Prostate gland (tissue), 2 donors: Measurements from ENCODE around the gene PCIF1. TPM values are rescaled to one million over a fixed set of nuclear protein-coding genes. Genes with fewer than 3 reads are reported as not detected.
"Not testable (repeated sequence)": the region's sequence is repeated elsewhere in the genome, so short reads cannot be mapped to it uniquely, and the experiment has no call there.

Experiments used
- DNase-seq: peaks from one replicate; pipeline ENCODE4 v3.0.0-alpha.2; 2019; ENCODE audit warnings: low spot score
- H3K27ac ChIP-seq, 2 donors: fragments of 200-600 bp; sonication (generic); 2 replicates each; pipeline ENCODE4 v1.5.1; 2017 to 2019
- H3K27me3 ChIP-seq: fragments of 200-600 bp; sonication (generic); replicated peaks from 2 replicates; pipeline ENCODE4 v1.5.1; 2019; ENCODE audit not compliant: insufficient read depth
- H3K36me3 ChIP-seq, 2 donors: fragments of 200-600 bp; sonication (generic); 1 replicate in 1 of 2; 2 replicates in 1 of 2; pipeline versions ENCODE4 v1.5.1 to v1.8.1; 2017 to 2019
- H3K4me1 ChIP-seq: fragments of 200-600 bp; sonication (generic); replicated peaks from 2 replicates; pipeline ENCODE4 v1.5.1; 2019
- H3K4me3 ChIP-seq, 2 donors: fragments of 200-600 bp; sonication (generic); 2 replicates each; pipeline ENCODE4 v1.5.1; 2017 to 2019
- H3K9me3 ChIP-seq: fragments of 200-600 bp; sonication (generic); 2 replicates; pipeline ENCODE4 v1.5.1; 2017
- POLR2A ChIP-seq: fragments of 450-650 bp; IDR thresholded peaks from one replicate; pipeline ENCODE4 v1.6.1; 2016; ENCODE audit warnings: antibody characterized with exemption, mild to moderate bottlenecking
- POLR2AphosphoS5 ChIP-seq: sonication (generic); formaldehyde crosslinking; IDR thresholded peaks from one replicate; pipeline ENCODE4 v1.6.1; 2017; ENCODE audit warnings: antibody characterized with exemption
- WGBS: methylation state at CpG from one replicate; pipeline ENCODE4 v1.1.5; 2018; 5-methylcytosine and 5-hydroxymethylcytosine counted together
- intact Hi-C: fragments of 100-400 bp; cut with DNase I; formaldehyde crosslinking; loops from one replicate; pipeline ENCODE4 v1.14.2; 2022
- total RNA-seq, 2 donors: library from RNA; depleted of rRNA; stranded (reverse); fragments of >200 nt; gene quantifications; one replicate each; pipeline ENCODE4 v1.1.0, GENCODE V29; 2016
- TF ChIP-seq, protein P1 (sequence below), 4 experiments: fragments of 200-600 bp in 2 of 4; fragments of 450-650 bp in 2 of 4; sonication (generic) in 2 of 4; IDR thresholded peaks; 1 replicate in 3 of 4; 2 replicates in 1 of 4; pipeline ENCODE4 v1.5.1; 2016 to 2019; ENCODE audit warnings: antibody characterized with exemption in 4 of 4, mild to moderate bottlenecking in 2 of 4, moderate library complexity in 2 of 4

PCIF1 gene
- total RNA-seq, 2 donors from 2014 or later = 39.8 to 54.9 TPM

DNA sequence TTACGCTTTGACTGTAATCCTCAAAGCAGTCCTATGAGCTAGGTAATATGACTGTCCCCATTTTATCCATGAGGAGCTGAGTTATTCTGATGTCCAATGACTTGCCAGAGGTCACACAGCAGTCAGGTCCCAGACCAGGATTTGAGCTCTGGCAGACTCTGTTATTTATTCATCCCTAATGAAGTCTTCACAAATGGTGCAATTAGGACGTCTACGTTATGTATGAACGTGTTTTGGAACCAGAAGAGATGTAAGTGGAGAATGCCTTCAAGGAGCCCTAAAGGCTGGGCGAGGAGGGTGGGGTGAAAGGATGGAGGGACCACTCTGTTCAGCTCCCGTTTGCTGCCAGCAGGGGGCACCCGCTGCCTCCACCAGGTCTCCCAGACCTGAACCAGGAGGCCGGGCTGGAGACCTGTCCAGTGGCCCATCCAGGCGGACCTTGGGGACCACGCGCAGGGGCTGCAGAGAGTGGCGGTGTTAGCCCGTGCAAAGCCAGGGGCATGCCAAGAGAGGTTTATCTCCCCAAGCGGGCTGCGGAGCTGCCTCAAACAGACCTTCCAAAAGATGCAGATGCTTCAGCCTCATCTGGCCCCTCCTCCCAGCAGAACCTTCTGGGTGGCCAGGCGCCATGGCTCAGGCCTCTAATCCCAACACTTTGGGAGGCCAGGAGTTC is 52.8 kb downstream of the PCIF1 start:
- intact Hi-C loops = no loop called here
- Histone ChIP-seq H3K36me3 (no peaks in the 10 kb centered on the region), H3K27me3 (no peaks in the 10 kb centered on the region), H3K9me3 (no peaks in the 10 kb centered on the region), H3K4me3 (no peak overlapping the region), H3K4me1 (no peaks in the 10 kb centered on the region), H3K27ac (no peak overlapping the region)
- 5% methylated on average over 16 of the region's 16 CpGs for WGBS
- TF ChIP-seq POLR2A = no peak
- TF ChIP-seq, protein P1, sequence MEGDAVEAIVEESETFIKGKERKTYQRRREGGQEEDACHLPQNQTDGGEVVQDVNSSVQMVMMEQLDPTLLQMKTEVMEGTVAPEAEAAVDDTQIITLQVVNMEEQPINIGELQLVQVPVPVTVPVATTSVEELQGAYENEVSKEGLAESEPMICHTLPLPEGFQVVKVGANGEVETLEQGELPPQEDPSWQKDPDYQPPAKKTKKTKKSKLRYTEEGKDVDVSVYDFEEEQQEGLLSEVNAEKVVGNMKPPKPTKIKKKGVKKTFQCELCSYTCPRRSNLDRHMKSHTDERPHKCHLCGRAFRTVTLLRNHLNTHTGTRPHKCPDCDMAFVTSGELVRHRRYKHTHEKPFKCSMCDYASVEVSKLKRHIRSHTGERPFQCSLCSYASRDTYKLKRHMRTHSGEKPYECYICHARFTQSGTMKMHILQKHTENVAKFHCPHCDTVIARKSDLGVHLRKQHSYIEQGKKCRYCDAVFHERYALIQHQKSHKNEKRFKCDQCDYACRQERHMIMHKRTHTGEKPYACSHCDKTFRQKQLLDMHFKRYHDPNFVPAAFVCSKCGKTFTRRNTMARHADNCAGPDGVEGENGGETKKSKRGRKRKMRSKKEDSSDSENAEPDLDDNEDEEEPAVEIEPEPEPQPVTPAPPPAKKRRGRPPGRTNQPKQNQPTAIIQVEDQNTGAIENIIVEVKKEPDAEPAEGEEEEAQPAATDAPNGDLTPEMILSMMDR (IDR thresholded peaks at IDR 0.05) = peak; percentile 27 to 78 (median 54)
- DNase-seq = peak; percentile 38

GRCh38 chr20:45988830-45989229 is 54.3 kb downstream of the PCIF1 start:
- H3K36me3 ChIP-seq, DNase-seq, H3K9me3 ChIP-seq, H3K27me3 ChIP-seq, intact Hi-C loops, H3K4me3 ChIP-seq, H3K27ac ChIP-seq, H3K4me1 ChIP-seq: not testable (repeated sequence)
- 64% methylated on average over 6 of the region's 6 CpGs for WGBS

DNA sequence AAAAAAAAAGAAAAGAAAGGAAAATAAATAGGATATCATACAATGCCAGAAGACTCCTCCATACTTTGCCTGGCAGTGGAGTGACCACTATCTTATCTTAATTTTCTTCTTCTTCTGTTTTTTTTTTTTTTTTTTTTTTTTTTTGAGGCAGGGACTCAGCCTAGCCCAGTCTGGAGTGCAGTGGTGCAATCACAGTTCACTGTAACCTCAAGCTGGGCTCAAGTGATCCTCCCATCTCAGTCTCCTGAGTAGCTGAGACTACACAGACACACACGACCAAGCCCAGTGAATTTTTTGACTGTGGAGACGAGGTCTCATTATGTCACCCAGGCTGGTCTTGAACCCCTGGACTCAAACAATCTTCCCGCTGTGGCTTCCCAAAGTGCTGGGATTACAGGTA is 57.1 kb downstream of the PCIF1 start:
- Histone ChIP-seq H3K9me3 (no peaks in the 10 kb centered on the region), H3K36me3 (no peaks in the 10 kb centered on the region), H3K27ac (no peak overlapping the region), H3K4me3 (no peak overlapping the region), H3K4me1 (no peaks in the 10 kb centered on the region), H3K27me3 (no peaks in the 10 kb centered on the region)
- DNase-seq = no peak
- intact Hi-C loops = no loop called here
- WGBS = 84% methylated on average over 3 of the region's 3 CpGs
- TF ChIP-seq POLR2A (no peak), POLR2AphosphoS5 (no peak)
- TF ChIP-seq, protein P1 (IDR thresholded peaks at IDR 0.05) = no peak

DNA sequence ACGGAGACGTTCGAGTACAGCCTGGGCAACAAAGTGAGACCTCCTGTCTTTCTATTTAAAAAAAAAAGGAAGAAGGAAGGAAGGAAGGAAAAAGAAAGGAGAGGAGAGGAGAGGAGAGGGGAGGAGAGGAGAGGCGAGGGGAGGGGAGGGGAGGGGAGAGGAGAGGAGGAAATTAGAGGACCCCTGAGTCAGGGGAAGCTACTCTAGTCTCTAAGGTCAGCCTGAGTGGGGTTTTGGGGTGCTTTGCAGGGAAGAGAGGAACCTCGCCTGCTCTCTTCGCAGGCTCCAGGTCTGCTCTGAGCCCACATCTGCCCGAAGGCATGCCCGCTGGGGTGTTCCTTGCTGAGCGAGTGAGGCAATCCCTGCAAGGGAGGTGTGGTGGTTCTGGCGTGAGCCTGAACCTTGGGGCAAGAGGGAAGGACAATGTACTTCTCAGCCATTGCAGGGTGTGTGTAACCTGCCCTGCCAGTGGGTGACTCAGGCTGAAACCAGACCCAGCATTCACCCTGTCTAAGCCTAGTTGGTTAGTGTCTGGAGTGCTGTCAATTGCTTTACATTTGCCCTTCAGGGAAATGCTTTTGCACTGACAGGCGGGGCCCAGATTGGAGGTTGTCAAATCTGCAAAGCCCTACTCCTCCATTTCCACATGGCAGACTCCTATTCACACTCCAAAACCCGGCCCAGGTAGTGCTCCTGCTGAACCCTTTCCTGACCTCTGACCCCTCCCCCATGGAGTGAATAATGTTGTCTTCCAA is 58.9 kb downstream of the PCIF1 start:
- no peak for DNase-seq
- H3K27ac ChIP-seq = no peak overlapping the region
- H3K27me3 ChIP-seq = no peaks in the 10 kb centered on the region
- no peaks in the 10 kb centered on the region for H3K36me3 ChIP-seq
- no peak overlapping the region for H3K4me3 ChIP-seq
- TF ChIP-seq, protein P1 (IDR thresholded peaks at IDR 0.05) = no peak
- TF ChIP-seq POLR2A (no peak), POLR2AphosphoS5 (no peak)
- H3K9me3 ChIP-seq = no peaks in the 10 kb centered on the region
- intact Hi-C loops = no loop called here
- no peaks in the 10 kb centered on the region for H3K4me1 ChIP-seq
- WGBS = 64% methylated on average over 12 of the region's 12 CpGs

- no peak overlapping the region for H3K27ac ChIP-seq
- intact Hi-C loops = no loop called here
- DNase-seq = no peak
- H3K27me3 ChIP-seq = no peaks in the 10 kb centered on the region
- H3K4me1 ChIP-seq = no peaks in the 10 kb centered on the region
- WGBS = 53% methylated on average over 9 of the region's 9 CpGs
- TF ChIP-seq, protein P1 (IDR thresholded peaks at IDR 0.05) = no peak
- TF ChIP-seq POLR2A = no peak
- no peak for TF ChIP-seq POLR2AphosphoS5
- H3K4me3 ChIP-seq = no peak overlapping the region
- no peaks in the 10 kb centered on the region for H3K36me3 ChIP-seq
- no peaks in the 10 kb centered on the region for H3K9me3 ChIP-seq
Observed at GRCh38 chr20:45994761-45995493, 60.4 kb downstream of the PCIF1 start.

DNA sequence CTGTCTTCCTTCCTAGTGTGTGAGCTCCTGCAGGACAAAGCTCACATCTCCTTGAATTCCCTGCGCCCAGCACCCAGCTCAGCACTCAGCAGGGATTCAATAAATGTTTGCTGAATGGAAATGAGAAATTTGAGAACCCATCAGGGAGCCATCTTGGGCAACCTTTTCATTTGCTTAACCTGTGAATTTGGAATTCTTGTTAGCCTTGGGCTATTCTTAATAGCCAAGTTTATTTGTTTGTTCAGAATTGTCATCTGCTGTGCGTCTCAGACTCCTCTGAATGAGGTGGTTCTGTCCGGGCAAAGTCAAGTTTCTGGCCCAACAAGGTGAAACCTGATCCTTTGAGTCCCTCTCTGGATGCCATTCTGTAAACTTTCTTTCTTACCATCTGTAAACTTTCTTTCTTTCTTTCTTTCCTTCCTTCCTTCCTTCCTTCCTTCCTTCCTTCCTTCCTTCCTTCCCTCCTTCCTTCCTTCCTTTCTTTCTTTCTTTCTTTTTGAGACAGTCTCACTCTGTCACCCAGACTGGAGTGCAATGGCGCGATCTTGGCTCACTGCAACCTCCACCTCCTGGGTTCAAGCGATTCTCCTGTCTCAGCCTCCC is 61.1 kb downstream of the PCIF1 start:
- H3K27me3 ChIP-seq, intact Hi-C loops, H3K27ac ChIP-seq, H3K9me3 ChIP-seq, DNase-seq, H3K4me3 ChIP-seq, H3K4me1 ChIP-seq, H3K36me3 ChIP-seq: not testable (repeated sequence)
- WGBS = 53% methylated on average over 6 of the region's 6 CpGs
